Breast epithelium (tissue), 4 donors: Measurements from ENCODE around the gene HEBP2. TPM values are rescaled to one million over a fixed set of nuclear protein-coding genes. Genes with fewer than 3 reads are reported as not detected.

Experiments
- DNase-seq, 2 donors: peaks; one replicate each; pipeline ENCODE4 v3.0.0-alpha.2; 2019; ENCODE audit warnings: low spot score in 2 of 2
- H3K27ac ChIP-seq, 2 donors: fragments of 200-600 bp; sonication (generic) in 1 of 2; one replicate each; pipeline ENCODE4 v1.5.1; 2016 to 2019; ENCODE audit warnings: mild to moderate bottlenecking in 1 of 2
- H3K27me3 ChIP-seq, 2 donors: fragments of 200-600 bp; sonication (generic) in 1 of 2; one replicate each; pipeline versions ENCODE4 v1.5.1 to v1.6.0; 2017 to 2019; ENCODE audit warnings: control low read depth in 1 of 2, mild to moderate bottlenecking in 1 of 2
- H3K36me3 ChIP-seq: fragments of 200-600 bp; one replicate; pipeline ENCODE4 v1.5.1; 2019
- H3K4me1 ChIP-seq, 2 donors: fragments of 200-600 bp; sonication (generic); one replicate each; pipeline ENCODE4 v1.5.1; 2016 to 2019; ENCODE audit warnings: control low read depth in 1 of 2
- H3K4me3 ChIP-seq, 3 donors: fragments of 200-600 bp; sonication (generic); 1 replicate in 2 of 3; 2 replicates in 1 of 3; pipeline ENCODE4 v1.5.1; 2016 to 2019; ENCODE audit warnings: mild to moderate bottlenecking in 3 of 3, moderate library complexity in 2 of 3
- H3K9me3 ChIP-seq, 2 donors: fragments of 200-600 bp; sonication (generic) in 1 of 2; one replicate each; pipeline ENCODE4 v1.5.1; 2016 to 2019; ENCODE audit warnings: control low read depth in 1 of 2
- CTCF ChIP-seq, 3 donors: fragments of 450-650 bp; IDR thresholded peaks; one replicate each; pipeline ENCODE4 v1.5.1; 2016 to 2017; ENCODE audit warnings: antibody characterized with exemption in 3 of 3, mild to moderate bottlenecking in 3 of 3, moderate library complexity in 3 of 3
- POLR2A ChIP-seq: fragments of 450-650 bp; IDR thresholded peaks from one replicate; pipeline ENCODE4 v1.6.1; 2016; ENCODE audit warnings: antibody characterized with exemption, mild to moderate bottlenecking, moderate library complexity
- POLR2AphosphoS5 ChIP-seq, 3 donors: sonication (generic); formaldehyde crosslinking; IDR thresholded peaks; one replicate each; pipeline ENCODE4 v1.6.1; 2017; ENCODE audit warnings: antibody characterized with exemption in 3 of 3
- intact Hi-C: fragments of 100-400 bp; cut with DNase I; formaldehyde crosslinking; loops from one replicate; pipeline ENCODE4 v1.15.1; 2023; ENCODE audit warnings: low total_unique reads
- total RNA-seq, 3 donors: library from RNA; depleted of rRNA; stranded (reverse); fragments of >200 nt; gene quantifications; one replicate each; pipeline ENCODE4 v1.1.0, GENCODE V29; 2016

Gene HEBP2
- total RNA-seq, 3 donors from 2014 or later: 66.2 to 321 (median 72.6) TPM

GRCh38 chr6:138434096-138434495 lies 30.1 kb downstream of the HEBP2 start:
- Histone ChIP-seq H3K27ac (no peak overlapping the region), H3K4me3 (no peak overlapping the region), H3K9me3 (no peaks in the 10 kb centered on the region), H3K36me3 (no peaks in the 10 kb centered on the region), H3K4me1 (no peaks in the 10 kb centered on the region), H3K27me3 (no peaks in the 10 kb centered on the region)
- DNase-seq: no peak
- TF ChIP-seq POLR2AphosphoS5 (IDR thresholded peaks at IDR 0.05) (no peak), POLR2A (no peak), CTCF (IDR thresholded peaks at IDR 0.05) (no peak)
- intact Hi-C loops: no loop called here

GRCh38 chr6:138434925-138435324 lies 30.9 kb downstream of the HEBP2 start:
- intact Hi-C loops: loop anchor here (5.0 kb wide), 1 partner anchor 738 kb away; no protein-coding TSS in a partner anchor
- DNase-seq: no peak
- H3K27ac ChIP-seq: no peak overlapping the region

GRCh38 chr6:138439546-138439945 lies 35.5 kb downstream of the HEBP2 start:
- H3K36me3 ChIP-seq: no peaks in the 10 kb centered on the region
- intact Hi-C loops: loop anchor here (5.0 kb wide), 1 partner anchor 742 kb away; no protein-coding TSS in a partner anchor

More at GRCh38 chr6:138434925-138435324, 30.9 kb downstream of the HEBP2 start:
- Histone ChIP-seq H3K4me3 (no peak overlapping the region), H3K27me3 (no peaks in the 10 kb centered on the region), H3K9me3 (no peaks in the 10 kb centered on the region), H3K4me1 (no peaks in the 10 kb centered on the region), H3K36me3 (no peaks in the 10 kb centered on the region)
- no peak for TF ChIP-seq POLR2AphosphoS5 (IDR thresholded peaks at IDR 0.05)
- no peak for TF ChIP-seq CTCF (IDR thresholded peaks at IDR 0.05)
- TF ChIP-seq POLR2A: no peak

GRCh38 chr6:138440296-138440695 lies 36.3 kb downstream of the HEBP2 start:
- Histone ChIP-seq H3K36me3 (no peaks in the 10 kb centered on the region), H3K9me3 (no peaks in the 10 kb centered on the region), H3K4me3 (no peak overlapping the region), H3K27me3 (no peaks in the 10 kb centered on the region), H3K4me1 (no peaks in the 10 kb centered on the region), H3K27ac (no peak overlapping the region)
- intact Hi-C loops: no loop called here
- no peak for DNase-seq
- TF ChIP-seq POLR2AphosphoS5 (IDR thresholded peaks at IDR 0.05) (no peak), CTCF (IDR thresholded peaks at IDR 0.05) (no peak), POLR2A (no peak)

More at GRCh38 chr6:138439546-138439945, 35.5 kb downstream of the HEBP2 start:
- Histone ChIP-seq H3K27ac (no peak overlapping the region), H3K4me1 (no peaks in the 10 kb centered on the region), H3K9me3 (no peaks in the 10 kb centered on the region), H3K27me3 (no peaks in the 10 kb centered on the region), H3K4me3 (no peak overlapping the region)
- no peak for DNase-seq
- TF ChIP-seq POLR2A (no peak), CTCF (IDR thresholded peaks at IDR 0.05) (no peak), POLR2AphosphoS5 (IDR thresholded peaks at IDR 0.05) (no peak)

GRCh38 chr6:138440758-138441357 lies 36.8 kb downstream of the HEBP2 start:
- no peak overlapping the region for H3K4me3 ChIP-seq
- intact Hi-C loops: no loop called here

More at GRCh38 chr6:138440758-138441357, 36.8 kb downstream of the HEBP2 start:
- TF ChIP-seq POLR2A: no peak
- no peak for TF ChIP-seq POLR2AphosphoS5 (IDR thresholded peaks at IDR 0.05)
- TF ChIP-seq CTCF (IDR thresholded peaks at IDR 0.05): no peak
- no peaks in the 10 kb centered on the region for H3K36me3 ChIP-seq
- H3K27ac ChIP-seq: no peak overlapping the region
- no peaks in the 10 kb centered on the region for H3K9me3 ChIP-seq
- no peaks in the 10 kb centered on the region for H3K27me3 ChIP-seq
- no peak for DNase-seq
- no peaks in the 10 kb centered on the region for H3K4me1 ChIP-seq
